Vagina (tissue), 2 donors: ENCODE data around the gene MID1. TPM values are rescaled to one million over a fixed set of nuclear protein-coding genes. Genes with fewer than 3 reads are reported as not detected.

Source experiments
- DNase-seq, 2 donors: peaks; one replicate each; pipeline ENCODE4 v3.0.0-alpha.2; 2017; ENCODE audit errors: extremely low spot score in 2 of 2
- H3K27ac ChIP-seq: fragments of 200-600 bp; sonication (generic); one replicate; pipeline ENCODE4 v1.5.1; 2019
- H3K27me3 ChIP-seq: fragments of 200-600 bp; sonication (generic); one replicate; pipeline ENCODE4 v1.5.1; 2019
- H3K36me3 ChIP-seq, 2 donors: fragments of 200-600 bp; sonication (generic); one replicate each; pipeline ENCODE4 v1.5.1; 2017 to 2019
- H3K4me1 ChIP-seq: fragments of 200-600 bp; sonication (generic); one replicate; pipeline ENCODE4 v1.5.1; 2019
- H3K4me3 ChIP-seq, 2 donors: fragments of 200-600 bp; sonication (generic); 1 replicate in 1 of 2; 2 replicates in 1 of 2; pipeline ENCODE4 v1.5.1; 2016 to 2019
- H3K9me3 ChIP-seq: fragments of 200-600 bp; sonication (generic); one replicate; pipeline ENCODE4 v1.5.1; 2019
- CTCF ChIP-seq, 3 experiments: fragments of 450-650 bp in 2 of 3; fragments of 200-600 bp in 1 of 3; sonication (generic) in 1 of 3; IDR thresholded peaks; one replicate each; pipeline ENCODE4 v1.5.1; 2017 to 2019; ENCODE audit warnings: antibody characterized with exemption in 3 of 3, mild to moderate bottlenecking in 2 of 3, moderate library complexity in 2 of 3
- POLR2A ChIP-seq, 2 donors: fragments of 450-650 bp; IDR thresholded peaks; one replicate each; pipeline ENCODE4 v1.6.1; 2017; ENCODE audit warnings: antibody characterized with exemption in 2 of 2, mild to moderate bottlenecking in 2 of 2, moderate library complexity in 2 of 2
- POLR2AphosphoS5 ChIP-seq, 2 donors: sonication (generic); formaldehyde crosslinking; IDR thresholded peaks; one replicate each; pipeline ENCODE4 v1.9.0; 2017; ENCODE audit warnings: antibody characterized with exemption in 2 of 2, mild to moderate bottlenecking in 2 of 2, low read depth in 1 of 2; ENCODE audit not compliant: insufficient read depth in 1 of 2
- intact Hi-C: fragments of 100-400 bp; cut with DNase I; formaldehyde crosslinking; loops from one replicate; pipeline ENCODE4 v1.15.1; 2023
- total RNA-seq: library from RNA; depleted of rRNA; stranded (reverse); fragments of >200 nt; gene quantifications from one replicate; pipeline ENCODE4 v1.2.3, GENCODE V29; 2016

The MID1 gene
- total RNA-seq, 1 donor from 2014 or later: 16.2 TPM

GRCh38 chrX:10514891-10515290, 105.5 kb downstream of the MID1 start:
- no peak overlapping the region for H3K4me3 ChIP-seq
- H3K27me3 ChIP-seq: no peaks in the 10 kb centered on the region
- H3K4me1 ChIP-seq: peaks cover 3% of the 10 kb centered on the region
- TF ChIP-seq POLR2A (IDR thresholded peaks at IDR 0.05): no peak
- no peak for TF ChIP-seq POLR2AphosphoS5 (IDR thresholded peaks at IDR 0.05; ENCODE audit: insufficient read depth in 1 of 2, low read depth in 1 of 2)
- no peak for TF ChIP-seq CTCF (IDR thresholded peaks at IDR 0.05)
- intact Hi-C loops: no loop called here
- no peak overlapping the region for H3K27ac ChIP-seq
- no peaks in the 10 kb centered on the region for H3K36me3 ChIP-seq
- no peak for DNase-seq
- H3K9me3 ChIP-seq: no peaks in the 10 kb centered on the region

- Histone ChIP-seq H3K4me1 (peaks cover 1% of the 10 kb centered on the region), H3K36me3 (no peaks in the 10 kb centered on the region), H3K27ac (no peak overlapping the region), H3K9me3 (no peaks in the 10 kb centered on the region), H3K27me3 (no peaks in the 10 kb centered on the region), H3K4me3 (no peak overlapping the region)
- no peak for DNase-seq
- intact Hi-C loops: no loop called here
- TF ChIP-seq CTCF (IDR thresholded peaks at IDR 0.05) (no peak), POLR2AphosphoS5 (IDR thresholded peaks at IDR 0.05; ENCODE audit: insufficient read depth in 1 of 2, low read depth in 1 of 2) (no peak)
Measured at GRCh38 chrX:10513974-10514373, 106.4 kb downstream of the MID1 start.

- H3K9me3 ChIP-seq: no peaks in the 10 kb centered on the region
- no peaks in the 10 kb centered on the region for H3K27me3 ChIP-seq
- H3K4me3 ChIP-seq: no peak overlapping the region
- no peaks in the 10 kb centered on the region for H3K36me3 ChIP-seq
- TF ChIP-seq POLR2AphosphoS5 (IDR thresholded peaks at IDR 0.05; ENCODE audit: insufficient read depth in 1 of 2, low read depth in 1 of 2) (no peak), CTCF (IDR thresholded peaks at IDR 0.05) (no peak), POLR2A (IDR thresholded peaks at IDR 0.05) (no peak)
- intact Hi-C loops: no loop called here
- no peaks in the 10 kb centered on the region for H3K4me1 ChIP-seq
- H3K27ac ChIP-seq: no peak overlapping the region
- DNase-seq: no peak
Measured at GRCh38 chrX:10512741-10513140, 107.6 kb downstream of the MID1 start.

GRCh38 chrX:10512258-10512657, 108.1 kb downstream of the MID1 start:
- DNase-seq: no peak
- no peak overlapping the region for H3K27ac ChIP-seq
- TF ChIP-seq POLR2AphosphoS5 (IDR thresholded peaks at IDR 0.05; ENCODE audit: insufficient read depth in 1 of 2, low read depth in 1 of 2): no peak
- TF ChIP-seq POLR2A (IDR thresholded peaks at IDR 0.05): no peak
- TF ChIP-seq CTCF (IDR thresholded peaks at IDR 0.05): no peak

GRCh38 chrX:10509397-10509796, 111.0 kb downstream of the MID1 start:
- Histone ChIP-seq H3K4me1 (no peaks in the 10 kb centered on the region), H3K9me3 (no peaks in the 10 kb centered on the region), H3K4me3 (no peak overlapping the region), H3K27ac (no peak overlapping the region), H3K27me3 (no peaks in the 10 kb centered on the region), H3K36me3 (no peaks in the 10 kb centered on the region)
- TF ChIP-seq POLR2AphosphoS5 (IDR thresholded peaks at IDR 0.05; ENCODE audit: insufficient read depth in 1 of 2, low read depth in 1 of 2): no peak
- TF ChIP-seq POLR2A (IDR thresholded peaks at IDR 0.05): no peak
- no peak for TF ChIP-seq CTCF (IDR thresholded peaks at IDR 0.05)
- no peak for DNase-seq
- intact Hi-C loops: no loop called here

More at GRCh38 chrX:10512258-10512657, 108.1 kb downstream of the MID1 start:
- H3K4me1 ChIP-seq: no peaks in the 10 kb centered on the region
- H3K36me3 ChIP-seq: no peaks in the 10 kb centered on the region
- H3K27me3 ChIP-seq: no peaks in the 10 kb centered on the region
- intact Hi-C loops: no loop called here
- H3K4me3 ChIP-seq: no peak overlapping the region
- no peaks in the 10 kb centered on the region for H3K9me3 ChIP-seq
